T1000 (cell line): ENCODE results near the gene RIOX2.
"Not testable (repeated sequence)": the region's sequence is repeated elsewhere in the genome, so short reads cannot be mapped to it uniquely, and the experiment has no call there.

Experiments
- DNase-seq: peaks from one replicate; lab custom pipeline; 2025; ENCODE audit warnings: mixed read lengths; lab: John Stamatoyannopoulos, UW

Gene RIOX2

GRCh38 chr3:97911459-97911858 is 60.8 kb downstream of the RIOX2 start:
- DNase-seq, result no peak

GRCh38 chr3:97910931-97911351 is 61.3 kb downstream of the RIOX2 start:
- no peak for DNase-seq

GRCh38 chr3:97910236-97910831 is 61.9 kb downstream of the RIOX2 start:
- not testable (repeated sequence) for DNase-seq

GRCh38 chr3:97909830-97910229 is 62.4 kb downstream of the RIOX2 start:
- DNase-seq, result not testable (repeated sequence)

GRCh38 chr3:97901313-97902248 is 70.7 kb downstream of the RIOX2 start:
- DNase-seq, result no peak

- DNase-seq, result no peak
These were observed 72.9 kb downstream of the RIOX2 start for GRCh38 chr3:97899331-97899730.

- DNase-seq, result no peak
These were observed 75.7 kb downstream of the RIOX2 start for GRCh38 chr3:97896547-97896946.

- DNase-seq, result no peak
These were observed 76.1 kb downstream of the RIOX2 start for GRCh38 chr3:97896129-97896528.

- DNase-seq, result no peak
These were observed 77.0 kb downstream of the RIOX2 start for GRCh38 chr3:97895216-97895615.

GRCh38 chr3:97892852-97893251 is 79.4 kb downstream of the RIOX2 start:
- no peak for DNase-seq
